Motor neuron (in vitro differentiated cells): ENCODE measurements around the gene GBF1. TPM values are rescaled to one million over a fixed set of nuclear protein-coding genes. Genes with fewer than 3 reads are reported as not detected.

Experiments used
- ATAC-seq, 8 experiments: fragments of 200-7000 bp; cut with Tn5 transposase; replicated peaks in 6 of 8; 2 replicates each; pipeline ENCODE4 v1.8.0; 2021; ENCODE audit warnings: mild to moderate bottlenecking in 8 of 8, moderate library complexity in 8 of 8
- H3K27ac ChIP-seq, 2 donors: fragments of 250-450 bp; sonication (Bioruptor Pico); 2 replicates each; pipeline ENCODE4 v1.9.0; 2021; ENCODE audit warnings: antibody characterized with exemption in 2 of 2, mild to moderate bottlenecking in 2 of 2, moderate library complexity in 1 of 2
- H3K4me1 ChIP-seq, 2 donors: fragments of 250-450 bp; sonication (Bioruptor Pico); replicated peaks in 1 of 2; 2 replicates each; pipeline ENCODE4 v1.6.1; 2021; ENCODE audit warnings: antibody characterized with exemption in 2 of 2, mild to moderate bottlenecking in 2 of 2, moderate library complexity in 1 of 2
- H3K4me3 ChIP-seq, 5 donors: fragments of 250-450 bp; sonication (Bioruptor Pico); 2 replicates each; pipeline ENCODE4 v1.9.0; 2021; ENCODE audit warnings: antibody characterized with exemption in 5 of 5, mild to moderate bottlenecking in 5 of 5, moderate library complexity in 4 of 5
- WGBS, 10 experiments: fragments of 450-650 bp; shearing (Covaris generic); methylation state at CpG; one replicate each; pipeline ENCODE4 v1.0.0; 2022; 5-methylcytosine and 5-hydroxymethylcytosine counted together
- in situ Hi-C, 9 experiments: fragments of 400-800 bp; cut with MboI; loops; one replicate each; pipeline ENCODE4 v1.15.0; 2021; ENCODE audit warnings: low sequenced_read_pairs in 9 of 9, low pct_unique_long_range_greater_than_20kb in 2 of 9; ENCODE audit not compliant: unreplicated experiment in 9 of 9
- total RNA-seq, 8 experiments: library from RNA; unstranded; fragments of 300-600 nt; gene quantifications; 2 replicates each; pipeline versions ENCODE4 v1.2.3 to v1.2.4, GENCODE V29; 2022

The GBF1 gene
- total RNA-seq, 8 experiments from 2014 or later: 28.4 to 47.8 (median 39.1) TPM

DNA sequence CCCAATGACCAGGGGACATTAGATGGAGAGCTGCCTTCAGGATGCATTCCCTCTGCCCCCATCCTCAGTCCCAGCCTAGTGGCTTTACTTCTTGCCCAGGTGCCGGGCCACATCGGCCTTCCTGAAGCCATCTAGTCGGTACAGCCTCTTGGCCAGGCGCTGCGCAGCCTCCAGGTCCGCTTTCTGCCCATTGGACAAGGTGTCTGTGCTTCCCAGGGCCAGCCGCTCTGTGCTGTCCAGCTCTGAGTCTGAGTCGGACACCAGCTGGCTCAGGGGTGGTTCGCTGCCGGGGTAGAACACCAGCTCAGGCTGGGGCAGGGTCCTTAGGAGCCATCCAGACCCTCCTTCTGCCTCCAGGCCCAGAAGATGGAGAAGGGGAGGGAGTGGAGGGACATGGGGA, 167.0 kb downstream of the GBF1 start:
- ATAC-seq: no peak
- Histone ChIP-seq H3K27ac (peak overlapping the region; percentile 53 to 85), H3K4me3 (no peak overlapping the region), H3K4me1 (peaks cover 57 to 65% of the 10 kb centered on the region in 2 donors)
- in situ Hi-C loops: no loop called here
- 20 to 100% (median 61%) methylated on average over 1 to 3 of the region's 10 CpGs; no CpG with 5 or more reads in 6 of the 10 experiments for WGBS, 10 experiments

DNA sequence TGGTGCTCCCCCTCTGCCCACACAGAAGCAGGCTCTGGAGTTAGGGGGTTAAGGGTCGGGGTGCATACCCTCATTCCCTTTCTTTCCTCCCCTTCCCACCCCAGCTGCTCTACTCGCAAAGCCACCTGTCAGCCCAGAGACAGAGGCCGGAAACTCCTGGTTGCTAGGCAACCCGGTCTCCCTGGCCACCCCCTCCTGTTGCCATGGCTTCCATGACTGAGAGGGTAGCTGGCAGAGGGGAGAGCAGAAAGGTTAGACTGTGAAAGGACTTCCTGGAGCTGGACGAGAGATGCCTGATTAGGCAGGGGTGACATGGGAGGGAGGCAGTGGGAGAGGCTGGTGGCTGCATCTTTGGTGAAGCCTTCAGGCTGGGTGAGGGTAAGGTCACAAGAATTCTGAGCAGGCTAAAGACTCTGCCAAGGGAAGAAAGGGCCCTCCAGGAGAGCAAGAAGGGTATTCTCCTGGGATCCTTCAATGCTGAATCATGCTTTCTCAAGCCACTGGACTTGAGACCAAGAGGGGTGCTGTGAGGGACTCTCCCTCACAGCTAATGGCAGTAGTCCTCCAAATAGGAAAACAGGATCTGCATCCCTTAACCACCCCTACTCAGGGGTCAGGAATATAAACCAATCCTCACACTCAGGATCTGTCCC, 167.8 kb downstream of the GBF1 start:
- in situ Hi-C loops: no loop called here
- H3K4me3 ChIP-seq: no peak overlapping the region
- H3K4me1 ChIP-seq: peaks cover 59 to 65% of the 10 kb centered on the region in 2 donors
- H3K27ac ChIP-seq: peak overlapping the region; percentile 53 to 85
- WGBS, 10 experiments: 0 to 20% (median 3%) methylated on average over 1 to 3 of the region's 5 CpGs; no CpG with 5 or more reads in 6 of the 10 experiments
- ATAC-seq: peak in 5 of 8 experiments; percentile 35 to 50 (median 36)

DNA sequence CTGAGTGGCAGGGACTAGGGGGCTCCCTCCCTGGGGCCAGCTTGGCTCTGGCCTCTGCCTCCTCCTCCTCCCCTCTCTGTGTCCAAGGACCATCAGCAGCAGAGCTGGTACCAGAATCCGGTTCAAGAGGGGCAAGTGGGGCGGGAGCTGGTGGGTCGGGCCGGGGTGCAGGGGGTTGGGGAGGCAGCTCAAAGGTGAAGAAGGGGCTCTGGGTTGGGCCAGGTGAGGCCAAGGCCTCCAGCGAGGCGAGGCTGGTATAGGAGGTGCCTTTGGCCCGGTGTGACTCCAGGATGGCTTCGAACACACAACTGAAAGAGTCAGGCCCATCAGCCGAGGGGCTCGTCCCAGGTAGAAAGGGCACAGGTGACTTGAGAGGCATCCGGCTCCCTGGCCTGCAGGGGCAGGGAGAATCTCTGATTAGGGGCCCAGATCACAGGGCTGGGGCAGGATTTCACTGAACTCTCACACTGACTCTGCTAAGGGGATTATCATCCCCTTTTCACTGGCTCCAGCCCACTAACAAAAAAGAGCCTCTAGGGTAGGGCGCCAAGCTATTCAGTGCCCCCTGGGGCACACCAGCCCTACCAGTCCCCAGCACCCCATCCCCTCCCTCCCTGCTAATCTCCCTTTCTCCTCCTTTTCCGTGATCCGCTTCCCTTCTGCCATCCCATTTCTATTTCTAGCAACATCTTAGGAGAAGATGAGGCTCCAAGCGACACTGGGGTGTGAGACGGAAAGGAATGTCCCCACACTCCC, 168.7 kb downstream of the GBF1 start:
- ATAC-seq: no peak
- in situ Hi-C loops: no loop called here
- peaks cover 59 to 64% of the 10 kb centered on the region in 2 donors for H3K4me1 ChIP-seq
- 80 to 100% (median 90%) methylated on average over 1 to 4 of the region's 16 CpGs; no CpG with 5 or more reads in 6 of the 10 experiments for WGBS, 10 experiments
- H3K4me3 ChIP-seq: no peak overlapping the region
- peak overlapping the region; percentile 29 to 77 for H3K27ac ChIP-seq

DNA sequence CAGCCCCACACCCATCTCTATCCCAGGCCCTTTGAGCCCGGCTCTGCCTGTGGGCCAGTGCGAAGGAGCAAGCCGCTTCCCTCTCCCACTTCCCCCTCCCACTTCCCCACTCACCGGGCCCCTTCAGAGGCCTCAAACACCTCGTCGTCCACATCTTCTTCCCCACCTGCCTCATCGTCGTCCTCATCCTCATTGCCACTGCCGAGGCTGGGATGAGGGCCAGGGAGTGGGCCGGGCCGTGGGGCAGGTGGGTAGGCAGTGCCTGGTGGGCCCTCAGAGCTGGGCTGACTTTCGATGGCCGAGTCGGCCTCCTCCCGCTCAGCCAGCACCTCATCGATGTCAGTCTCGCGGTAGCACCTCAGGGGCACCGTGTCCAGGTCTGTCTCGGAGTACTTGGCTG, 169.4 kb downstream of the GBF1 start:
- in situ Hi-C loops: no loop called here
- 8 to 80% methylated on average over 1 to 4 of the region's 20 CpGs; no CpG with 5 or more reads in 8 of the 10 experiments for WGBS, 10 experiments
- Histone ChIP-seq H3K4me1 (peaks cover 55 to 60% of the 10 kb centered on the region in 2 donors), H3K27ac (no peak overlapping the region), H3K4me3 (no peak overlapping the region)
- ATAC-seq: no peak

DNA sequence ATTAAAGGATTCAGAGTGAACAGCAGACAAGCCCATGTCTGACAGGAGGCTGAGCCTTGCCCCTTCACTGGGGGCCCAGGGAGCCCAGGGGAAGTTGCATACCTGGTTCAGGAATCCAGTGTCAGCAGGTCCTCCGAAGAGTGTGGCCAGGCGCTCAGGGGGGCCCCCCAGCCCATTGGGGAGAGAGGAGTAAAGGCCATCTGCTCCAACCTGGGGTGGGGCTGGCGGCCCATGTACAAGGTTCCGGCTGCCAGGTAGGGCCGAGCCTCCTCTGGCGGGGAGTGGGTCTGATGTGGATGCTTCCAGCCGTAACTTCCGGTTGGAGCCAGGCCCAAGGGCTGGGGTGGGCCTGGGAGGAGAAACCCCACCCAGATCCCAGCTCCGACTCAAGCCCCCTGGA, 171.0 kb downstream of the GBF1 start:
- peaks cover 39 to 45% of the 10 kb centered on the region in 2 donors for H3K4me1 ChIP-seq
- ATAC-seq: no peak
- in situ Hi-C loops: no loop called here
- WGBS, 10 experiments: 50 to 100% methylated on average over 1 to 3 of the region's 9 CpGs; no CpG with 5 or more reads in 8 of the 10 experiments
- H3K27ac ChIP-seq: no peak overlapping the region
- no peak overlapping the region for H3K4me3 ChIP-seq

DNA sequence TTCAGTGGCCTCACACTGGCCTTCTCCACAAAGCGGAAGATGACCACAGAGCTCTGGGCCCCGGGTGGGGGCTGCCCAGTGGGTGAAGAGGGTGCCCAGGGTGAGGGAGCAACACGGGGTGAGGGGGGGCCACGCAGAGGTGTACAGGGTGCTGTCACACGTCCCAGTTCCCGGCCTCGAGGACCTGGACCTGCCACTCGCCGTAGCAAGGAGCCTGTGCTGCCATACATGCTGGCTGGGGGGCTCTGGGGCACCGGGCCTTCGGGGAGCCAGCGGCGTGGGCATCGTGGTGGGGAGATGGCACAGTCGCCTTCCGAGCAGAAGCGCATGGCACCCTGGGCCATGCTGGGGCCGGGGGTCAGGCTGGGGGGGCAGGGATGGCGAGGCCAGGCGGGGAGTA, 171.4 kb downstream of the GBF1 start:
- no peak for ATAC-seq
- no CpG with 5 or more reads among the region's 20 CpGs for WGBS, 10 experiments
- in situ Hi-C loops: no loop called here
- H3K27ac ChIP-seq: no peak overlapping the region
- no peak overlapping the region for H3K4me3 ChIP-seq
- H3K4me1 ChIP-seq: peaks cover 35 to 40% of the 10 kb centered on the region in 2 donors

DNA sequence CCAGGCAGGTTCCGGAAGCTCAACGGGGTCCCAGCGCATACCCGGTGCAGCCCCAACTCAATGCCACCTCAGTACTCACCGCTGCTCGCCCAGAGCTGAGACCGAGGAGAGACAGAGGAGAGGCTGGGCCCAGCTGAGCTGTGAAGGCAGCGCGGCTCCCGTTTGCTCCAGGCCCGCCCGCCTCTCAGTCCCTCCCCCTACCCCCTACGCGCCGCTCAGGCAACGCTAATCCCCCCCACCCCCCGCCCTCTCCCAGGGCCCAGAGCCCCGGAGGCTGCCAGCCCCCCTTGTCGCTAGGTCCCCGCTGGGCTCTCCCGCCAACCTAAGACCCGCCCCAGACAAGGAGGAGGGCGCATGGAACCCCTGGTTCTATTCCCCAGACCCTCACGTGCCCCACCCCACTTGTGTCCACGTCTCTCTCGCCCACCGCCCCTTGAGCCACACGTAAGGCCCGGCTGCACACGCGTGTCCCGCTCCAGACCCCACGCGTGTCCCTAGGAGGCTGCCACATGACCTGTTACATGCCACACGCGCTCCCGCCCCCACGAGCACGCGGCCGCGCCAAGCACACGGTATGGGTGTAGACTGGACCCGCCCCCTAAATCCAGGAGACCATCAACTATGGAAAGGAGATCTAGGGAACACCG, 173.4 kb downstream of the GBF1 start, which contains the start of gene PSD:
PSD (minus strand) TSS at position 164 of the 647 bp plus-strand sequence. CDS start 1,747 bp downstream, outside the sequence.
- Histone ChIP-seq H3K4me3 (peak within 1 kb of the TSS; percentile 54 to 83 (median 65)), H3K27ac (peak within 1 kb of the TSS; percentile 94), H3K4me1 (peaks cover 26 to 29% of the 10 kb centered on the region in 2 donors)
- WGBS, 10 experiments: 0 to 21% (median 4%) methylated on average over 1 to 10 of the region's 45 CpGs; no CpG with 5 or more reads in 7 of the 10 experiments
- ATAC-seq: peak in 5 of 8 experiments; percentile 33 to 62 (median 57)
- in situ Hi-C loops: no loop called here

DNA sequence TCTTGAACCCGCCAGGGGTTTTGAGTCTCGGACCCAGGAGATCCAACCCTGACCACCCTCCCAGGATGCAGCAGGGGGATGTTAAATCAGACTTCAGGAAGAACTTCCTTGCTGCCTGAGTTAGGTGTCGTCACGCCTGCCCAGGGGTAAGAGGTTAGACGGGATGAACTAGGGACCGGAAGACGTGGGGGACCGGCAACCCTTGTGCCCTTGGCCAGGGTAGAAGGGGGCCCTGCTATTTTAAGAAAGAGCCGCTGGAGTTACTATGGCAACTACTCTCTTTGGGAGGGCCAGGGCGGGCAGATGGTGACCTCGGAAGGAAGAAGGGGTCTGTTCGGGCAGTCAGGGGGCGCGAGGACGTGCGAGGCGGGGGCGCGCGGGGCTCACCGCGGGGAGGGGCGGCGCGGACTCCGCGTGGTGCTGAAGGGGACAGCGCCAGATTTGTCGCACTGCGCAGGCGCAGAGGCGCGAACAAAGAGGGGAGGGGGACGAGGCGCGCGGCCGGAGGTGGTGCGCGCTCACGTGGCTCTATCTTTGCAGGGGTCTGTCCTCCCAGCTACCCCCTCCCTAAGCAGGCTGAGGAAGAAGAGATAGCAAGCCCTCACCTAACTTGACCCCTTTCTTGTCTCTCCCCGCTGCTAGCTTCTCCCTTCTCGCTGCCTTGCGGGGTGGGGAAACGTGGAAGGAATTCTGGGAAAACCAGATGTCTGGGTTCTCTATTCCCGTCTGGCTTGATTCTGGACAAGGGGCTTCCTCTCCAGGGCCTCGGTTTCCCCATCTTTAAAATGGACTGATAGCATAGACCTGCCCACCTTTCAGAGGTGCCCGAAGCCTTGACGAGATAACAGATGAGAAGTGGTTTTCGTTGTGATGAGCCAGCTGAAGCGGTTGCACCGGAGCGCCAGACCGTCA, 174.2 kb downstream of the GBF1 start:
- 0 to 7% (median 0%) methylated on average over 3 to 14 of the region's 54 CpGs; no CpG with 5 or more reads in 4 of the 10 experiments for WGBS, 10 experiments
- peak overlapping the region; percentile 54 to 83 (median 65) for H3K4me3 ChIP-seq
- ATAC-seq: peak in 5 of 8 experiments; percentile 21 to 46 (median 43)
- peaks cover 19 to 22% of the 10 kb centered on the region in 2 donors for H3K4me1 ChIP-seq
- in situ Hi-C loops: no loop called here
- peak overlapping the region; percentile 94 for H3K27ac ChIP-seq

DNA sequence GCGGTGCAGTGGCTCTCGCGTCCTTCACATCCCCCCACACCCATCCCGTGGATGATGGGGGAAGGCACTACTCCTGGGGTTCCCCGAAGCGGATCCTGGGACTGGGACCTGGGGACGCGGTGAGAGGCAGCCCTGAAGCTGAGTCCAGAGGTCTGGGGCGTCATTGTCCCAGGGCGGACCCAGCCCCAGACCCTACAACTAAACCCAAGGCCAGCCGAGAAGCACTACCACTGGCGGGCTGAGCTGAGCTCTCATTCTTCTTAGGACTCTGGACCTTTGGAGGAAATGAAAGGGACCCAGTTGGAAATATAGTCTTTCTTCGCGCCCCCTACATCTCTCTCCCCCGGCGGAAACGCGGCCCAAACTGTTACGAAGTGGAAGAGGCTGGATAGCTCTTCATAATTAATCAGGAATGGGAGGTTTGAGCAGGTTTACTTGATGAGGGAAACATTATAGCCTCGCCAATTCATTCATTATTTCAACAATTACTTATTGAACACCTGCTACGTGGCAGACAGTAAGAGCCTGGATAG, 174.9 kb downstream of the GBF1 start:
- Histone ChIP-seq H3K4me1 (peaks cover 18 to 19% of the 10 kb centered on the region in 2 donors), H3K4me3 (peak overlapping the region; percentile 54 to 83 (median 65)), H3K27ac (peak overlapping the region; percentile 94)
- peak in 3 of 8 experiments; percentile 0 to 1 (median 1) for ATAC-seq
- WGBS, 10 experiments: 0 to 4% (median 0%) methylated on average over 1 to 10 of the region's 21 CpGs; no CpG with 5 or more reads in 3 of the 10 experiments
- in situ Hi-C loops: no loop called here

DNA sequence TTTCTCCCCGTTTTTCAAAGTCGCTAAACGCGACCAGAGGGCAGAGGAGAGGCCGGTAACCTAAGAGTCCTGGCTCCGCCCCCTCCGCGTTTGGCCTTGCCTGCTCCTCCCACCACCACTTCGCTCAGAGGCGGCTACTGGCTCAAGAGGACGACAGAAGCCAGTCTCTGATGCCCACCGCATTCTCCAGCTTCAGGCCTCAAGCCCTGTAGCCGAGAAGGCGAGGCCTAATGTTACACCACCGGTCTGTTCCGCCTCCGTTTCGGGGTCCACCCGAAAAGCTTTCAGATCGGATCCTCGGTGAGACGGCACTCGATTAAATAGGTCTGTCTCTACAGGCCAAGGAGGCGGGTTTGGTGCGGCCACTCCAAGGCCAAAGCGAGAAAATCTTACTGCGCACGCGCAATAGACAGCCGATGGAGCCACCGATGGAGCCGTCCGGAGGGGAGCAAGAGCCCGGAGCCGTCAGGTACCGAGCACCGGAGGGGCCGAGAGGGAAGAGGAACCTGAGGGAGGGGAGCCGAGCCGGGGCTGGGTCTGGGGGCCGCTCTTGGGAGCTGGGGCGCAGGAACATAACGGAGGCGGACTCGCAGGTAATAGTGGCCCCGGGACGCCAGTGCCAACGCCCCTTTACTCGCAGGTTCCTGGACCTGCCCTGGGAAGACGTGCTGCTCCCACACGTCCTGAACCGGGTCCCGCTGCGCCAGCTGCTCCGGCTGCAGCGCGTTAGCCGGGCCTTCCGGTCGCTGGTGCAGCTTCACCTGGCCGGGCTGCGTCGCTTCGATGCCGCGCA, 175.6 kb downstream of the GBF1 start, which contains the start of gene FBXL15:
FBXL15 (plus strand) TSS at position 123 of the 793 bp plus-strand sequence; CDS start at position 417, 294 bp downstream.
- Histone ChIP-seq H3K27ac (peak within 1 kb of the TSS; percentile 94), H3K4me1 (peaks cover 19 to 20% of the 10 kb centered on the region in 2 donors), H3K4me3 (peak within 1 kb of the TSS; percentile 54 to 83 (median 65))
- ATAC-seq: peak; percentile 54 to 85 (median 70)
- 0 to 6% (median 0%) methylated on average over 3 to 15 of the region's 66 CpGs; no CpG with 5 or more reads in 3 of the 10 experiments for WGBS, 10 experiments
- in situ Hi-C loops: no loop called here

DNA sequence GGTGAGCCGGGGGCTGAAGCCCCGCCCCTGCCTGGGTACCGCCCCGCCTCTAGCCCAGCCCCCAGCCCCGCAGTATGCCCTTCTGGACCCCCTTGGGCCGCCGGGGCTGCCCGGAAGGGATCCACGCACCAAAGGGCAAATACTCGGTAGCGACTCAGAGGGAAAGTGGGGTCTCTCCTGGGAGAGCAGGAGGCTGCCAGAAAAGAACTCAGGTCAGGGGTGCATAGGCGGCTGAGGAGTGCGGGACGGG, 176.1 kb downstream of the GBF1 start:
- ATAC-seq: no peak
- Histone ChIP-seq H3K27ac (peak overlapping the region; percentile 94), H3K4me1 (peaks cover 19 to 20% of the 10 kb centered on the region in 2 donors), H3K4me3 (peak overlapping the region; percentile 54 to 83 (median 65))
- WGBS, 10 experiments: 0 to 17% methylated on average over 1 of the region's 14 CpGs; no CpG with 5 or more reads in 8 of the 10 experiments
- in situ Hi-C loops: no loop called here
